T-helper 17 cell (primary cell): ENCODE measurements around the gene ZNF804B. TPM values are rescaled to one million over a fixed set of nuclear protein-coding genes. Genes with fewer than 3 reads are reported as not detected.

Experiments used
- ATAC-seq: fragments of 150-1000 bp; cut with Tn5 transposase; 2 replicates; pipeline ENCODE4 v1.10.0; 2021; ENCODE audit warnings: mild to moderate bottlenecking, moderate library complexity
- DNase-seq, 3 donors: peaks; one replicate each; pipeline versions ENCODE4 v3.0.0 to v3.0.0-alpha.2; 2020 to 2021
- H3K9me3 ChIP-seq: one replicate; pipeline ENCODE4 v1.7.0; 2013; ENCODE audit warnings: low read length, mild to moderate bottlenecking; ENCODE audit not compliant: control insufficient read depth, poor library complexity, severe bottlenecking
- H3K27ac Mint-ChIP-seq: one replicate; pipeline ENCODE4 v1.8.0; 2022; ENCODE audit warnings: mild to moderate bottlenecking, moderate library complexity, mixed read lengths
- H3K27me3 Mint-ChIP-seq: one replicate; pipeline ENCODE4 v1.8.0; 2022; ENCODE audit warnings: mixed read lengths
- H3K36me3 Mint-ChIP-seq: one replicate; pipeline ENCODE4 v1.8.0; 2022; ENCODE audit warnings: low read depth, mixed read lengths
- H3K4me1 Mint-ChIP-seq: one replicate; pipeline ENCODE4 v1.8.0; 2022; ENCODE audit warnings: mild to moderate bottlenecking, mixed read lengths
- H3K4me3 Mint-ChIP-seq: one replicate; pipeline ENCODE4 v1.8.0; 2022; ENCODE audit warnings: mild to moderate bottlenecking, moderate library complexity, mixed read lengths
- total RNA-seq, 4 donors: library from RNA in 2 of 4; stranded (reverse) in 2 of 4; gene quantifications; one replicate each; pipeline ENCODE4 v1.2.3 and lab custom pipeline; 2022 to 2026

The ZNF804B gene
- total RNA-seq, 2 donors from 2014 or later: not detected

DNA sequence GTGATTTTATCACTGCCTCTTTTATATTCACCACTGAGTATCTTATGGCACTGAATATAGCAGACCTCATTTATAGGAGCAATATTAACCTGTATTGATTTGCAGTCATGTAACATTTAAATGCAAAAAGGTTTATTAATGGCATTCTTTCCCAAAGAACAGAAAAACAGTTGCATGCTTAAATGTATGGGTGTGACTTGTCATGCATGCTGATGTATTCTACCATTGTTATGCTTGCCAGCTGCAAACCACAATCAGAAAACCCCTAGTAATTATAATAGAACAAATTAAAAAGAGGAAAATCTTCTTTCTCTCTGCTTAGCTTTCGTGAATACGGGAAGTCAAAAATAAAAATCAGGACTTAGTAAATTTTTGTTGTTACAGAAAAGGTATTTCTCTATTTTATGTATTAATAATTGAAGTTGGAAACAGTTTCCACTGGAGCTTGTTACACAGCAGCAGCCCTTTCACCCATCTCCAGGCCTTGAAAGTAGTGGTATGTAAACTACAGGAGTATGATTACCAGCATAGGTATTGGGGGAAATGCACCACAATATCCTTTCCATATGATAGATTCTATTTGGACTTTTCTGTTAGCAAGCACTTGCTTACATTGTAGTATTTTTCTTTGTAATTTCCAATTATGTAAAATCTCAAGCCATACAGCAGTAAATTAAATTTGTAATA is 183.5 kb downstream of the ZNF804B start:
- no peaks in the 10 kb centered on the region for H3K9me3 ChIP-seq
- no peak for DNase-seq
- Mint-ChIP-seq H3K4me3 (no peak overlapping the region), H3K27ac (no peak overlapping the region), H3K4me1 (no peaks in the 10 kb centered on the region), H3K36me3 (no peaks in the 10 kb centered on the region), H3K27me3 (no peaks in the 10 kb centered on the region)
- ATAC-seq: no peak

DNA sequence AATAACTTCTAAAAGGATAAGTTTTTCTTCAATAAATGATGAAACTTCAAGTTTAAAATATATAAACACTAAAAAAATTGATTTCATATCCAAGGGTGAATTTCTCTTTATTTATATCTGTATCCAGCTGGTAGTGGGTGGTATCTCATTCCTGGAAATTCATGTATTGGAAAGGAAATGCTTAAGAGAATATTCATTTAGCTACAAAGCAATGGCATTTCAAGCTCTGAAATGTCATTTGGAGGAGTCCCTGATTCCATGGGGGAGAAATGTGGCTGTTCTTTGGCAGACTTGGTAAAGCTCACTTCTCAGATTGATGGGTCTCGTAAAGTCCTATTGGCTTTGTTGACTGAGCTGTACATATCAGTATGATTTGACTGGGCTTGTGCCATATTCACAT is 192.3 kb downstream of the ZNF804B start:
- no peaks in the 10 kb centered on the region for H3K9me3 ChIP-seq
- no peaks in the 10 kb centered on the region for H3K36me3 Mint-ChIP-seq
- no peak overlapping the region for H3K27ac Mint-ChIP-seq
- no peak for DNase-seq
- no peak overlapping the region for H3K4me3 Mint-ChIP-seq
- no peaks in the 10 kb centered on the region for H3K27me3 Mint-ChIP-seq
- H3K4me1 Mint-ChIP-seq: no peaks in the 10 kb centered on the region
- ATAC-seq: no peak

DNA sequence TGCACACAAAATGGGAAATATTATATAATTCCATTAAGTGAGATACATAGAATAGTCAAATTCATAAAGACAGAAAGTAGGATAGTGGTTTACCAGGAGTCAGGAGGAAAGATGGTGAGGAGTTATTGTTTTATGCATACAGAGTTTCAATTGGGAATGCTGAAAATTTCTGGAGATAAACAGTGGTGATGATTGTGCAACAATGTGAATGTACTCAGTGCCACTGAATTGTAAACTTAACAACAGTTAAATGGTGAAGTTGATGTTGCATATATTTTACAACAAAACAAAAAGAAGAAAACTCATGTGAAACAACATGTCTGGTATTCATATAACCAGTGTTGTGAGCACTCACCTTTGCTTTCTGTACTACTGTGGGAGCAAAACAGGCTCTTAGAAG is 204.9 kb downstream of the ZNF804B start:
- DNase-seq: no peak
- H3K27me3 Mint-ChIP-seq: no peaks in the 10 kb centered on the region
- no peaks in the 10 kb centered on the region for H3K4me1 Mint-ChIP-seq
- no peak for ATAC-seq
- no peak overlapping the region for H3K4me3 Mint-ChIP-seq
- H3K36me3 Mint-ChIP-seq: no peaks in the 10 kb centered on the region
- no peaks in the 10 kb centered on the region for H3K9me3 ChIP-seq
- no peak overlapping the region for H3K27ac Mint-ChIP-seq

DNA sequence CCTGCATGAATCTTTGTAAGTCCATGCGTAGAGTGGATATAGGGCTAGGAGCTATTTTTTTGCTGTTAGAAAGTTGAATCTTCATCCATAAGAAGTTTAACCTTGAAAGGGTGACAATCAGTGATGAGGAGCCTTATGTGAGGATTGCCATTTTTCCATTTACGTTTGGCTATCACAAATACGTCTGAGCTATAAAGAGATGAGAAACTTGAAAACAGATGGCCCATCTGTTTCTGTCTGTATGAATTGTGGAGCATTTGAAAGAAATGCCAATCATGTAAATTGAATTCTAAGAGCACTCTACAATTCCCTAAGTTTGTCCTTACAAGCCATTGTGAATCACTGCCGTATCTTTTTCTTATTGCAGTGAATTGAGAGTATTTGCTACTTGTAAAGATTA is 205.9 kb downstream of the ZNF804B start:
- no peaks in the 10 kb centered on the region for H3K27me3 Mint-ChIP-seq
- H3K36me3 Mint-ChIP-seq: no peaks in the 10 kb centered on the region

DNA sequence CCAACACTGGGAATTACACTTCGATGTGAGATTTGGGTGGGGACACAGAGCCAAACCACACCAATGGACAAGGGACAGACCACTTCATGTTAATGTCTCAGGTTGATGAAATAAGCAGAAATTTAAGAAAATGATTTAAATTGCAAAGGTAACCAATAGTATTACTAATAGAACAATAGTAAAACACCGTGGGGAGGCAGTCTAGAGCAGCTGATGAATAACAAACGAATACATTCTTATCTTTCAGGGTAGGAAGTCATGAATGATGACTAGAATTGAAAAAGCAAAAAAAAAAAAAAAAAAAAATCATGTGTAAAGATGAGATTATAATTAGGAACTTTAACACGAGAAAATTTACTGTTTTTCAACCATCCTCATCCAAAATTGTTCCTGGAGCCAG is 207.9 kb downstream of the ZNF804B start:
- no peaks in the 10 kb centered on the region for H3K9me3 ChIP-seq
- H3K4me3 Mint-ChIP-seq: no peak overlapping the region
- ATAC-seq (no peak), DNase-seq (no peak)
- H3K36me3 Mint-ChIP-seq: no peaks in the 10 kb centered on the region
- H3K4me1 Mint-ChIP-seq: no peaks in the 10 kb centered on the region
- H3K27ac Mint-ChIP-seq: no peak overlapping the region
- H3K27me3 Mint-ChIP-seq: no peaks in the 10 kb centered on the region

More for the DNA sequence above, 205.9 kb downstream of the ZNF804B start:
- H3K9me3 ChIP-seq: no peaks in the 10 kb centered on the region
- ATAC-seq (no peak), DNase-seq (no peak)
- Mint-ChIP-seq H3K4me3 (no peak overlapping the region), H3K27ac (no peak overlapping the region), H3K4me1 (no peaks in the 10 kb centered on the region)

DNA sequence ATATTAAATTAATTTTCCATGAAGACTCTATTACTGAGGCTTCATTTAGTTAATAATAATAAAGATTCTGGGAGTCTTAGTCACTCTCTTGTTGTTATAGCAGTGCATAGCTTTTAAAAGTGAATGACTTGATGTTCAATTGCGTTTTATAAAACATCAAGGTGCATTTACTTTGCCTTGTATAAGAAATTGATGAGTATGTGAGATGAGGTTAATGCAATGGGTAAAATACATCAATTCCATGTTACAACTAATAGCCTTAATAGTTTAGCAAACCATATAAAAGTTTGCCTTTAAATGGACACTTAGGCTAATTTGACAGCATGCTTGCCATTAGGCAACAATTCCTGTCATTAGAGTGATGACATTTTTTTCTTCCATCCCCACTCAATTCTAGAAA is 209.7 kb downstream of the ZNF804B start:
- no peaks in the 10 kb centered on the region for H3K36me3 Mint-ChIP-seq
- H3K27ac Mint-ChIP-seq: no peak overlapping the region
- no peaks in the 10 kb centered on the region for H3K4me1 Mint-ChIP-seq
- H3K4me3 Mint-ChIP-seq: no peak overlapping the region
- H3K9me3 ChIP-seq: no peaks in the 10 kb centered on the region
- ATAC-seq (no peak), DNase-seq (no peak)
- no peaks in the 10 kb centered on the region for H3K27me3 Mint-ChIP-seq

DNA sequence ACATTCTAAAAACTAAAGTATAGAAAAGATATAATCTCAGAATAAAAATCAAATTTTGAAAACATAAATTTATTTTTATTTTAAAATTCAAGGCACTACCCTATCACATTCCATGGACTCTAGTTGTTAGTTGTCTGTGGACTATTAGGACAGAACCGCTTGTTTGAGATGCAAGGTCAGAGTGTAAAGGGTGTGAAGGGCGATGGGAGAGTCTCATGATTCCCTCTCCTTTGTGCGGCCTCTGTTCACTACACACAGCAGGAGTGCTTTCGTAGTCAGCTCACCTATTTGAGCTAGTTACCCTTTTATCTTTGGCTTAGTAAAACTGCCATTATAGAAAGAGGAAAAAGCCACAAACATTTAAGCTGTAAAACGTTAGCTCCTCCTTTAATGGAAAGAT is 225.8 kb downstream of the ZNF804B start:
- H3K27ac Mint-ChIP-seq: no peak overlapping the region
- H3K4me3 Mint-ChIP-seq: no peak overlapping the region
- DNase-seq (no peak), ATAC-seq (no peak)
- no peaks in the 10 kb centered on the region for H3K27me3 Mint-ChIP-seq
- no peaks in the 10 kb centered on the region for H3K9me3 ChIP-seq
- no peaks in the 10 kb centered on the region for H3K36me3 Mint-ChIP-seq
- H3K4me1 Mint-ChIP-seq: no peaks in the 10 kb centered on the region

DNA sequence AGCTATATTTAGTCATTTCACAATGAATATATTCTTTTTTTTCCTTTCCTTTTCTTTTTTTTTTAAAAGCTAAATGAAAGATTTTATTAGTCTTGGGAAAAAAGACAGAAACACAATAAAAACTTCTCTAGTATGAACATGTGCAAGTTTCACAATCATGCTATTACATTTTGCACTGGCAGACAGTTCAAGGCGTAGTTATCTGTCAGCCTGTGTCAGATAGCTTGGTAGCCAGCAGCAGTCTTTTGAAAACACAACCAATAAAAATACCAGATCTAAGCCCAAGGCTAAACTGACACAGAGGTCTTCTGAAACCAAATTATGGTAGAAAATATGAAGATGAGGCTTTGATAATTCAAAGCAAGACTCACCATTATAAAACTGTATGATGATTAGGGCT is 241.8 kb downstream of the ZNF804B start:
- H3K9me3 ChIP-seq: no peaks in the 10 kb centered on the region
- DNase-seq (no peak), ATAC-seq (no peak)
- peaks cover 12% of the 10 kb centered on the region for H3K4me1 Mint-ChIP-seq
- H3K27ac Mint-ChIP-seq: no peak overlapping the region
- no peaks in the 10 kb centered on the region for H3K27me3 Mint-ChIP-seq
- no peaks in the 10 kb centered on the region for H3K36me3 Mint-ChIP-seq
- no peak overlapping the region for H3K4me3 Mint-ChIP-seq

DNA sequence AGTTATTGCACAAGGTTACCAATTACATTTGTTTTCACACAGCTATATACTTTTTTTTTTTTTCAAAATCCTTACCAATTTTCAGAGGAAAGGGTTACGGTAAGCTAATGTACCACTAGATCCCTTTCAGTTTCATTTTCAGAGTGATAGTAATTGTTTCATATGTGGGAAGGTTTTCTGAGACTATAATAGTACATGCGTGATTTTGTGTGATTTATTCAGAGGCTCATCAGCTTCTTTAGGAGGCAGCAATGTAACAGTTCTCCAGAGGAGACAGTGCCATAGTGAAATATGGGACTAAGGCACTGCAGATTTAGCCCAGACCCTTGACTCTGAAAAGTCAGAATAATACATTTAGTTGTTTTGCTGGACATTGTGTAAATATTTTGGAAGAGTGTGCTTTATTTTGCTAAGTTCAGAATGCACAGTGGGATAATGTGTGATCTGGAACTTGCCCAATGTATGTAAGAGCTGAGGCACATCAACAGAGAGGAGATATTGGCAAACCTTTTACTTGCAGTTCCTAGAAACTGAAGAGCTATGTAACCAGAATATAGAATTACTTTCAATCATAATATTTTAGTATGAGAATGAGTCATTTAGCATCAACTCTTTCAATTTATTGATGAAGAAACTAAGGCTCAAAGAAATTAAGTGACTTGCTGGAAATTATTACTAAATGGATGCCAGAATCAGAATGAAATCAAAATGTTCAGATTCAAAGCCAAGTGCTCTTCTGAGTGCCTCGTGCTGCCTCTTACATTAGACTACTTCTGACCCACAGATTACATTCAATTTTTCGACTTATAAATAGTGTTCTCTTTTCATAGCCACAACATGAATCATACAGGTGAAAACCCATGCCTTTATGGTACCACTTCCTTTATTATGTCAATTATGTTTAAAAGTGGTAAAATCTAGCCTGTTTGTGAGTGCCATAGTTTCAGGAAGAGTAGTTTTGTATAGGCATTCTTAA is 243.8 kb downstream of the ZNF804B start:
- no peaks in the 10 kb centered on the region for H3K9me3 ChIP-seq
- no peaks in the 10 kb centered on the region for H3K27me3 Mint-ChIP-seq
- peak; percentile 51 for ATAC-seq
- H3K4me3 Mint-ChIP-seq: peak overlapping the region; percentile 89
- DNase-seq: no peak
- H3K4me1 Mint-ChIP-seq: peaks cover 12% of the 10 kb centered on the region
- H3K36me3 Mint-ChIP-seq: no peaks in the 10 kb centered on the region
- peak overlapping the region; percentile 90 for H3K27ac Mint-ChIP-seq

DNA sequence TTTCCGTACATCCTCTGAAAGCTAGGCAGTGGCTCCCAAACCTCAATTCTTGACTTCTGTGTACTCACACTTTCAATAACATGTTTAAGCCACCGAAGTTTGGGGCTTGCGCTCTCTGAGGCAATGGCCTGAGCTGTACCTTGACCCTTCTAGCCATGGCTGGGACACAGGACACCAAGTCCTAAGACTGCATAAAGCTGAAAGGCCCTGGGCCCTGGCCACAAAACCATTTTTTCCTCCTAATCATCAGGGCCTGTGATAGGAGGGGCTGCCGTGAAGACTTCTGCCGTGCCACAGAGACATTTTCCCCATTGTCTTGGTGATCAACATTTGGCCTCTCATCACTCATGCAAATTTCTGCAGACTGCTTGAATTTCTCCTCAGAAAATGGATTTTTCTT is 252.5 kb downstream of the ZNF804B start:
- ATAC-seq (no peak), DNase-seq (no peak)
- H3K4me3 Mint-ChIP-seq: no peak overlapping the region
- no peaks in the 10 kb centered on the region for H3K4me1 Mint-ChIP-seq
- H3K27ac Mint-ChIP-seq: no peak overlapping the region
- no peaks in the 10 kb centered on the region for H3K9me3 ChIP-seq
- H3K36me3 Mint-ChIP-seq: no peaks in the 10 kb centered on the region
- H3K27me3 Mint-ChIP-seq: no peaks in the 10 kb centered on the region

DNA sequence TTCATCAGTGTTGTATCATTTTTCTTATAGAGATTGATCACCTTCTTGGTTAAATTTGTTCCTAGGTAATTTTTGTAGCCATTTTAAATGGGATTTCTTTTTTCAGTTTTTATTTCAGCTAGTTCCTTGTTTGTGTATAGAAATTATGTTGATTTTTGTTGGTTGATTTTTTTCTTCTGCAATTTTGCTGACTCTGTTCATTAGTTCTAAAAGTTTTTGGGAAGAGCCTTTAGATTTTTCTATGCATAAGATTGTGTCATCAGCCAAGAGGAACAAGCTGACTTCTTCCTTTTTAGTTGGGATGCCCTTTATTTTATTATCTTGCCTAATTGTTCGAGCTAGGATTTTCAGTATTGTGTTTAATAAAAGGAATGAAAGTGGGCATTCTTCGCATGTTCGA is 258.2 kb downstream of the ZNF804B start:
- Mint-ChIP-seq H3K36me3 (no peaks in the 10 kb centered on the region), H3K4me3 (no peak overlapping the region)

DNA sequence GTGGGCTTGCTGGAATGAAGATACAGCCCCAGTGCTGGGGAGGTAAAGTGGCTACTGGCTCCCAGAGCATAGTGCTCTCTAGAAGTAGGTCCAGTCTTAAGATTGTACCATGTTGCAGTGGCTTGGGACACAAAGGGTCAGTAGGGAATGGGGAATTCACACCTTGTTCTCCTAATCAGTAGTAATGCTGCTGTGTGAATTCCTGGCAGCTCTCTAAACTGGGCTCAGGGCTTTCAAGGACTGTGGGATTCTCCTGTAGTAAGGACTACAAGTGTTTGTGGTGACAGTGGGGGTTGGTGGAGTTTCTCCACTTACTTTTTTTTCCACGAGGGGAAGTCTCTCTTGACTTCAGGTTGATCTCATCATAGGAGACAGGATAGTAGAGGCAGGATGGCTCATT is 262.2 kb downstream of the ZNF804B start:
- no peaks in the 10 kb centered on the region for H3K9me3 ChIP-seq
- no peaks in the 10 kb centered on the region for H3K27me3 Mint-ChIP-seq
- H3K4me1 Mint-ChIP-seq: no peaks in the 10 kb centered on the region
- DNase-seq (no peak), ATAC-seq (no peak)
- H3K36me3 Mint-ChIP-seq: no peaks in the 10 kb centered on the region
- H3K4me3 Mint-ChIP-seq: no peak overlapping the region
- H3K27ac Mint-ChIP-seq: no peak overlapping the region

More for the DNA sequence above, 258.2 kb downstream of the ZNF804B start:
- Mint-ChIP-seq H3K27ac (no peak overlapping the region), H3K27me3 (no peaks in the 10 kb centered on the region), H3K4me1 (no peaks in the 10 kb centered on the region)
- no peak for DNase-seq
- no peaks in the 10 kb centered on the region for H3K9me3 ChIP-seq
- ATAC-seq: no peak

DNA sequence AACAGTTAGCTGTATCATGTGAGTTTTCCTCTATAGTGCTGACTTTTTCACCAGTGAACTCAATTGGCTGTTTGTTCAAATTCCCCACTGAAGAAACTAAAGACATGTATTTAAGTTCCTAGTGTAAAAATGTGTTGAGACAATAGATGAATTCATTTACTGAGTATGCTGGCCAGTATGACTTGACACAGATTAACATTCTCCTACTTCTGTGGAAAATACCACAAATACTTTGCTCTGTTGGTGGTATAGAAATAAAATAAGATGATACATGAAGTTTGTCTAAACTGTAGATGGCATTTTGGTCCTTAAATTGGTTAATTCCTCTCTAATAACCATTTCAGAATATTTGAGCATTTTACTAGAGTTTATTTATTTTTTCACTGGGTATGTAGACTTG is 263.7 kb downstream of the ZNF804B start:
- no peaks in the 10 kb centered on the region for H3K4me1 Mint-ChIP-seq
- DNase-seq (no peak), ATAC-seq (no peak)
- H3K9me3 ChIP-seq: no peaks in the 10 kb centered on the region
- H3K36me3 Mint-ChIP-seq: no peaks in the 10 kb centered on the region
- H3K4me3 Mint-ChIP-seq: no peak overlapping the region
- no peaks in the 10 kb centered on the region for H3K27me3 Mint-ChIP-seq
- no peak overlapping the region for H3K27ac Mint-ChIP-seq
